Uterus (tissue), 2 donors: Measurements from ENCODE around the gene ARID5A.

ENCODE experiments used
- POLR2A ChIP-seq, 2 donors: fragments of 450-650 bp; IDR thresholded peaks; one replicate each; pipeline ENCODE4 v1.6.1; 2016; ENCODE audit warnings: antibody characterized with exemption in 2 of 2, mild to moderate bottlenecking in 1 of 2, moderate library complexity in 1 of 2
- TF ChIP-seq, protein P1 (sequence below), 4 experiments: fragments of 200-600 bp in 2 of 4; fragments of 450-650 bp in 2 of 4; sonication (generic) in 2 of 4; IDR thresholded peaks; one replicate each; pipeline ENCODE4 v1.5.1; 2016 to 2019; ENCODE audit warnings: antibody characterized with exemption in 4 of 4, mild to moderate bottlenecking in 2 of 4, moderate library complexity in 1 of 4

DNA sequence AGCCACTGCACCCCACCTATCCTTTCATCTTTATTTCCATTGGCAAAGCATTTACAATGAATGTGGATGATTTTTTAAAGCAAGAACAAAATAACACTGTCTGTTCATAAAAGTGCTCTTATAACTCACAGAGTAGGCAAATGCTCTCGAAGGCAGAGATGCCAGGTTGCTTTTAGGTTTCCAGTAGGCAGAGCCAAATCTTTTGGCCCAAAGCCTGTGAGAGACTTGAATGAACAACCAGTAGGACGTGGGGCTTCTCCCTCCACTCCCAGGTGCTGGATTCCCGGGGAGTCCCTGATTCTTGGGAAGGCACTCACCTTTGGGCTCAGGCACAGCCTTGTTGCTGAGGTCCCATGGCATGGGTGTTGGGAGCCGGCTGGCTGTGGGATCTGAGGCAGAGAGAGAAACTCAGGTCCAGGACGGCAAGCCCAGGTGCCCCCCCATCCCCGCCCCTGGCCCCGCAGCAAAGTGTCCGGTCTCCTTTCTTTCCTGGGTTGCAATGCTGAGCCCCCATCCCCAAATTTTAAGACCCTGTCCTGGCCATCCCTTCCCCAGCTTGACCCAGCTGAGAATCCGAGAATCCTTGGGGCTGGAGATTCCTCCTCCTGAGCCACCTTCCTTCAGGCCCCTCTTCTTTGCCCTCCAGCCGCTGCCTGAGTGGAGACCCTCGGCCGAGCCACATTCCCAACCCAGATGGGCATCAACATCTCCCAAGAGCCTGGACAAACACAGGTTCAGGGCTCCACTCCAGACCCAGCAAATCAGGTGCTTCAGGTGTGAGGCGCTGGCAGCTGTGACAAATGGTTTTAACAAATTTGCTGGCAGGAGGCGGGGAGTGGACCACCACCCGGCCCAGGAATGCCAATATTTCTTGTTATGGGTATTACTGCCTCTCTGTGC lies 37.2 kb upstream of the ARID5A start:
- TF ChIP-seq, protein P1, sequence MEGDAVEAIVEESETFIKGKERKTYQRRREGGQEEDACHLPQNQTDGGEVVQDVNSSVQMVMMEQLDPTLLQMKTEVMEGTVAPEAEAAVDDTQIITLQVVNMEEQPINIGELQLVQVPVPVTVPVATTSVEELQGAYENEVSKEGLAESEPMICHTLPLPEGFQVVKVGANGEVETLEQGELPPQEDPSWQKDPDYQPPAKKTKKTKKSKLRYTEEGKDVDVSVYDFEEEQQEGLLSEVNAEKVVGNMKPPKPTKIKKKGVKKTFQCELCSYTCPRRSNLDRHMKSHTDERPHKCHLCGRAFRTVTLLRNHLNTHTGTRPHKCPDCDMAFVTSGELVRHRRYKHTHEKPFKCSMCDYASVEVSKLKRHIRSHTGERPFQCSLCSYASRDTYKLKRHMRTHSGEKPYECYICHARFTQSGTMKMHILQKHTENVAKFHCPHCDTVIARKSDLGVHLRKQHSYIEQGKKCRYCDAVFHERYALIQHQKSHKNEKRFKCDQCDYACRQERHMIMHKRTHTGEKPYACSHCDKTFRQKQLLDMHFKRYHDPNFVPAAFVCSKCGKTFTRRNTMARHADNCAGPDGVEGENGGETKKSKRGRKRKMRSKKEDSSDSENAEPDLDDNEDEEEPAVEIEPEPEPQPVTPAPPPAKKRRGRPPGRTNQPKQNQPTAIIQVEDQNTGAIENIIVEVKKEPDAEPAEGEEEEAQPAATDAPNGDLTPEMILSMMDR (IDR thresholded peaks at IDR 0.05): no peak
- no peak for TF ChIP-seq POLR2A (IDR thresholded peaks at IDR 0.05)
